GM12892 (cell line): ENCODE measurements around the gene GPC2.

Source experiments
- POLR2A ChIP-seq: IDR thresholded peaks from 2 replicates; pipeline ENCODE4 v1.6.1; 2011; ENCODE audit warnings: low read depth, low read length, control low read depth
- POLR2AphosphoS5 ChIP-seq: IDR thresholded peaks from 2 replicates; pipeline ENCODE4 v1.6.1; 2011; ENCODE audit warnings: low read depth, low read length, control low read depth
- TAF1 ChIP-seq: IDR thresholded peaks from 2 replicates; pipeline ENCODE4 v1.6.1; 2011; ENCODE audit warnings: low read depth, mild to moderate bottlenecking, control low read depth, low read length, borderline replicate concordance

GRCh38 chr7:100175296-100175935, 1.8 kb downstream of the GPC2 start:
- TF ChIP-seq POLR2AphosphoS5 = no peak
- TF ChIP-seq POLR2A = no peak
- TF ChIP-seq TAF1 = no peak
